Karpas-422 (cell line): ENCODE data around the gene ZNF106. TPM values are rescaled to one million over a fixed set of nuclear protein-coding genes. Genes with fewer than 3 reads are reported as not detected.

Source experiments
- DNase-seq: peaks from one replicate; pipeline ENCODE4 v3.0.0-alpha.2; 2015
- H2AFZ ChIP-seq: fragments of 200-600 bp; sonication (generic); 2 replicates; pipeline ENCODE4 v1.6.1; 2014; ENCODE audit warnings: antibody characterized with exemption, low read length, mixed read lengths
- H3K27ac ChIP-seq: fragments of 200-600 bp; sonication (generic); 2 replicates; pipeline ENCODE4 v1.5.1; 2014; ENCODE audit warnings: mild to moderate bottlenecking, low read length, moderate library complexity
- H3K27me3 ChIP-seq: fragments of 200-600 bp; sonication (generic); 2 replicates; pipeline ENCODE4 v1.6.1; 2014; ENCODE audit warnings: low read length, mixed read lengths
- H3K36me3 ChIP-seq: fragments of 200-600 bp; sonication (generic); 2 replicates; pipeline ENCODE4 v1.6.1; 2014; ENCODE audit warnings: low read length, mixed read lengths; ENCODE audit not compliant: insufficient read depth
- H3K4me1 ChIP-seq: fragments of 200-600 bp; sonication (generic); 2 replicates; pipeline ENCODE4 v1.6.1; 2014; ENCODE audit warnings: mild to moderate bottlenecking, low read length, mixed read lengths
- H3K4me2 ChIP-seq: fragments of 200-600 bp; sonication (generic); 2 replicates; pipeline ENCODE4 v1.6.1; 2014; ENCODE audit warnings: low read length, low read depth, mild to moderate bottlenecking; ENCODE audit not compliant: poor library complexity, severe bottlenecking
- H3K4me3 ChIP-seq: fragments of 200-600 bp; sonication (generic); 2 replicates; pipeline ENCODE4 v1.5.1; 2014; ENCODE audit warnings: mild to moderate bottlenecking, antibody characterized with exemption, low read length, mixed read lengths
- H3K79me2 ChIP-seq: fragments of 200-600 bp; sonication (generic); 2 replicates; pipeline ENCODE4 v1.6.1; 2014; ENCODE audit warnings: mild to moderate bottlenecking, low read length, mixed read lengths
- H3K9ac ChIP-seq: fragments of 200-600 bp; sonication (generic); 2 replicates; pipeline ENCODE4 v1.6.0; 2014; ENCODE audit warnings: low read length
- H3K9me2 ChIP-seq: fragments of 200-600 bp; sonication (generic), shearing (Covaris generic); replicated peaks from 2 replicates; pipeline ENCODE4 v1.6.0; 2014; ENCODE audit warnings: mild to moderate bottlenecking, low read length, moderate library complexity; ENCODE audit not compliant: insufficient read depth
- H3K9me3 ChIP-seq: fragments of 300-700, 200-600 bp; sonication (generic); 2 replicates; pipeline ENCODE4 v1.6.1; 2014; ENCODE audit warnings: low read length, mixed read lengths
- H4K20me1 ChIP-seq: fragments of 200-600 bp; sonication (generic); 2 replicates; pipeline ENCODE4 v1.6.1; 2014; ENCODE audit warnings: mild to moderate bottlenecking, antibody characterized with exemption, low read length, low read depth; ENCODE audit not compliant: insufficient read depth
- total RNA-seq: library from RNA; depleted of rRNA; stranded (reverse); fragments of >200 nt; shearing (Covaris generic); gene quantifications from 2 replicates; pipeline ENCODE4 v1.2.3, GENCODE V29; 2014; ENCODE audit warnings: low replicate concordance; rRNA removed

ZNF106 gene
- total RNA-seq: 109 and 144 TPM in 2 replicates

DNA sequence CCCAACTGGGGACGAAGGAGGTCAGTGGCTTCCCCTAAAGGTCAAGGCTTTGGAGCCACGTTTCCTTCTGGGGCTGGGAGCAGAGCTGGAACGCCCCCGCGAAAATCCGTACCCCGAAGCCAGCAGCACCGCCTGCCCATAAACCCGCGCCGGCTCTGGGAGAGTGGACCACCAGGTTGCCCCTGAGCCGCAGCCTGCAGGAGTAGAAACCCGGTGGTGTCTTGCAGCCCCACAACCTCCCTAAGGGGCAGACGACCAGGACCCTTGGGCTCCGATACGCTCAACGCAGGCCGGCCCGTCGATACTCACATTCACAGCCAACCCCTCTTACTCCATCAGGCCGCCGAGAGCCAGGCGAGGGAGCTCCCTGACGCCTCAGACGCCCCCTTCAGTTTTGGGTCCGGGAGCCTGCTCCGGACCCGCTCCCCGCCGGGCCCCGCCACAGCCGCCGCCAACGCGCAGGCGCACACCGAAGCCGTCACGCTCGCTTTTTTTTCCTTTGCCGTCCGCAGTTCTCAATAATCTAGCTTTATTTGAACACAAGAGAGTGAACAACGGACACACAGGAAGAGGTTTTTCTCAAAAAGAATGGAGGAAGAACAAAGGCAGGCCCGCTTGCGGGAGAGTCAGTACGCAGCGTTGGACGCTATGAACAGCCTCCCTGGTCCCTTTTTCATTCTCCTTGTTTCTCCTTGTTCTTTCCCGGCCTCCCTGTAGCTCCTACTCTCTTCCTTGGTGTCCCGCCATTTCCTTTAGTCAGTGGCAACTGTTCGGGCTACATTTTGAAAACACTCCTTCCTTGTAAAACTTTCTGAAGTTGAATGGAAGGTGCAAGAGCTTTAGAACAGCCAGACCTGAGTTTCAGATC is at the start of gene ZNF106:
TSS of gene ZNF106 (minus strand) at position 471 of the 868 bp plus-strand sequence. CDS start 18,852 bp downstream, outside the sequence.
- H3K27me3 ChIP-seq: no peaks in the 10 kb centered on the region
- no peaks in the 10 kb centered on the region for H3K36me3 ChIP-seq
- H3K27ac ChIP-seq: peak within 1 kb of the TSS; percentile 80
- peaks cover 58% of the 10 kb centered on the region for H3K79me2 ChIP-seq
- H3K9me3 ChIP-seq: no peaks in the 10 kb centered on the region
- peaks cover 47% of the 10 kb centered on the region for H3K4me1 ChIP-seq
- H3K9ac ChIP-seq: peak within 1 kb of the TSS; percentile 94
- H3K4me2 ChIP-seq: peak within 1 kb of the TSS; percentile 88
- H2AFZ ChIP-seq: peak within 1 kb of the TSS; percentile 31
- no peaks in the 10 kb centered on the region for H3K9me2 ChIP-seq
- H4K20me1 ChIP-seq: no peaks in the 10 kb centered on the region
- H3K4me3 ChIP-seq: peak within 1 kb of the TSS; percentile 85
- peak; percentile 97 for DNase-seq

GRCh38 chr15:42533246-42533645 is 42.3 kb upstream of the ZNF106 start:
- H4K20me1 ChIP-seq: no peaks in the 10 kb centered on the region
- no peak overlapping the region for H3K4me3 ChIP-seq
- no peaks in the 10 kb centered on the region for H3K9me2 ChIP-seq
- H3K9ac ChIP-seq: no peak overlapping the region
- no peak overlapping the region for H3K4me2 ChIP-seq
- H2AFZ ChIP-seq: no peak overlapping the region
- H3K79me2 ChIP-seq: no peaks in the 10 kb centered on the region
- no peaks in the 10 kb centered on the region for H3K9me3 ChIP-seq
- DNase-seq: no peak
- H3K4me1 ChIP-seq: no peaks in the 10 kb centered on the region
- H3K27me3 ChIP-seq: no peaks in the 10 kb centered on the region
- no peak overlapping the region for H3K27ac ChIP-seq
- H3K36me3 ChIP-seq: peaks cover 44% of the 10 kb centered on the region

GRCh38 chr15:42528970-42529369 is 38.0 kb upstream of the ZNF106 start:
- Histone ChIP-seq H3K36me3 (peaks cover 48% of the 10 kb centered on the region; the same call in 1 of the 2 replicates), H3K27ac (no peak overlapping the region), H3K79me2 (0 out of 2 replicates have a peak, but pooled peaks cover 3% of the 10 kb centered on the region), H3K9ac (no peak overlapping the region), H3K9me3 (no peaks in the 10 kb centered on the region), H2AFZ (no peak overlapping the region), H3K4me1 (no peaks in the 10 kb centered on the region), H3K27me3 (no peaks in the 10 kb centered on the region), H3K4me2 (no peak overlapping the region), H3K4me3 (no peak overlapping the region), H3K9me2 (no peaks in the 10 kb centered on the region), H4K20me1 (no peaks in the 10 kb centered on the region)
- DNase-seq: no peak

DNA sequence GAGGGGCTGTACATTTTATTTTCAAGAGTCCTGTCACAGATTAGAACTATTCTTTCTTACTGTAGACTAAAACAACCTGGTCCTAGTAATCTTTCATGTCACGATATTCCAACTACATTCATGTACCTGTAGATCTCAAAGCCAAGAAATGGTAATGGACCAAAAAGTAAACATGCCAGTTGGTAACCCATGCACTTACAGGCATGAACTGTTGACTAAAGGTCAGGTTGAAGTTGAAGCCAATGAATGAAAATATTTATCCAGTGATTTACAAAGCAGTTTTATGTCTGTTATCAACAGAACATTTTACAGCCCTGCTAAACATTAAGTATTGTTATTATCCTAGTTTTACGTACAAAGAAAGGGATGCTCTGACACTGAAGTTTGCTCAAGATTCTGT is 32.4 kb upstream of the ZNF106 start:
- no peaks in the 10 kb centered on the region for H3K9me3 ChIP-seq
- H3K4me1 ChIP-seq: no peaks in the 10 kb centered on the region

DNA sequence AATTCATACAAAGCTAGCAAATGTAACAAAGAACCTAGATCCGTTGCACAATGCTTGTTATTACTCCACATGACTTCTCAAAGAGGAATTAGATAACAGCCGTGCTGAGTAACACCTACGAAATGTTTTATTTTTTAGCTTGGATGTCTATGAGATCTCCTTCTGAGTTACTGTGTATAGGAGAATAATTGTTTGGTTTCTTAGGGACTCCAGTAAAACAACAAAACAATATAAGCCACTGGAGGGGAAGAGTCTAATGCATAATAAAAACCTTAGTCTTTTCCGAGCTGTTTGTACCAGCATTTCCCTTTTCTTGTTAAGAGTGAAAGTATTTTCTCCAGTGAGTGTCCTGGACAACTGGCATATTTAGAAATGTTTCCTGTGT is 20.1 kb upstream of the ZNF106 start:
- H3K27ac ChIP-seq: peak overlapping the region; percentile 21
- H3K9me3 ChIP-seq: no peaks in the 10 kb centered on the region
- H3K9me2 ChIP-seq: no peaks in the 10 kb centered on the region
- H2AFZ ChIP-seq: no peak overlapping the region
- peak overlapping the region; percentile 32 for H3K4me2 ChIP-seq
- H3K27me3 ChIP-seq: no peaks in the 10 kb centered on the region
- peak overlapping the region; percentile 4; the same call in 1 of the 2 replicates for H3K9ac ChIP-seq
- peaks cover 71% of the 10 kb centered on the region for H3K79me2 ChIP-seq
- no peak overlapping the region for H3K4me3 ChIP-seq
- no peaks in the 10 kb centered on the region for H4K20me1 ChIP-seq
- peak; percentile 40 for DNase-seq
- H3K36me3 ChIP-seq: peaks cover 21% of the 10 kb centered on the region; the same call in 1 of the 2 replicates
- peaks cover 45% of the 10 kb centered on the region for H3K4me1 ChIP-seq

More for the DNA sequence above, 32.4 kb upstream of the ZNF106 start:
- Histone ChIP-seq H3K79me2 (0 out of 2 replicates have a peak, but pooled peaks cover 3% of the 10 kb centered on the region), H3K9me2 (no peaks in the 10 kb centered on the region), H3K27ac (no peak overlapping the region), H3K4me2 (no peak overlapping the region), H3K27me3 (no peaks in the 10 kb centered on the region), H3K4me3 (no peak overlapping the region), H3K36me3 (peaks cover 34% of the 10 kb centered on the region), H3K9ac (no peak overlapping the region), H4K20me1 (no peaks in the 10 kb centered on the region), H2AFZ (no peak overlapping the region)
- no peak for DNase-seq

- Histone ChIP-seq H3K27ac (peak overlapping the region; percentile 21), H2AFZ (no peak overlapping the region), H3K9ac (peak overlapping the region; percentile 4; the same call in 1 of the 2 replicates), H3K4me1 (peaks cover 49% of the 10 kb centered on the region), H3K9me3 (no peaks in the 10 kb centered on the region), H3K9me2 (no peaks in the 10 kb centered on the region), H3K79me2 (peaks cover 76% of the 10 kb centered on the region), H3K27me3 (no peaks in the 10 kb centered on the region), H4K20me1 (no peaks in the 10 kb centered on the region), H3K36me3 (peaks cover 20% of the 10 kb centered on the region; the same call in 1 of the 2 replicates), H3K4me3 (no peak overlapping the region), H3K4me2 (peak overlapping the region; percentile 32)
- DNase-seq: peak; percentile 19
Observed at GRCh38 chr15:42510258-42511006, 19.5 kb upstream of the ZNF106 start.

- H3K27me3 ChIP-seq: no peaks in the 10 kb centered on the region
- H4K20me1 ChIP-seq: no peaks in the 10 kb centered on the region
- DNase-seq: peak; percentile 72
- peak overlapping the region; percentile 60 for H3K4me2 ChIP-seq
- no peak overlapping the region for H2AFZ ChIP-seq
- H3K9me2 ChIP-seq: no peaks in the 10 kb centered on the region
- H3K27ac ChIP-seq: peak overlapping the region; percentile 54
- no peaks in the 10 kb centered on the region for H3K9me3 ChIP-seq
- peaks cover 93% of the 10 kb centered on the region for H3K79me2 ChIP-seq
- peaks cover 69% of the 10 kb centered on the region for H3K4me1 ChIP-seq
- H3K4me3 ChIP-seq: peak overlapping the region; percentile 26; the same call in 1 of the 2 replicates
- peak overlapping the region; percentile 48 for H3K9ac ChIP-seq
- peaks cover 7% of the 10 kb centered on the region; the same call in 1 of the 2 replicates for H3K36me3 ChIP-seq
Observed at GRCh38 chr15:42508263-42508690, 17.3 kb upstream of the ZNF106 start.
